Stimulated activated memory B cell treated with anti-CD40 and anti-IgM and Interleukin-4, amounts not matched to agents 10 μg/mL and 1 μg/mL and 100 μg/mL, for 72 hours (primary cell): ENCODE measurements around the gene KRAS.

Source experiments
- ATAC-seq: fragments of 150-1000 bp; cut with Tn5 transposase; 2 replicates; pipeline ENCODE4 v1.10.0; 2021
- H3K27ac Mint-ChIP-seq: one replicate; pipeline ENCODE4 v1.8.0; 2022; ENCODE audit warnings: mild to moderate bottlenecking, mixed read lengths
- H3K27me3 Mint-ChIP-seq: one replicate; pipeline ENCODE4 v1.8.0; 2022; ENCODE audit warnings: mixed read lengths
- H3K36me3 Mint-ChIP-seq: one replicate; pipeline ENCODE4 v1.8.0; 2022; ENCODE audit warnings: mixed read lengths
- H3K4me1 Mint-ChIP-seq: one replicate; pipeline ENCODE4 v1.8.0; 2022; ENCODE audit warnings: mixed read lengths
- H3K4me3 Mint-ChIP-seq: one replicate; pipeline ENCODE4 v1.8.0; 2022; ENCODE audit warnings: mild to moderate bottlenecking, moderate library complexity, mixed read lengths
- H3K9me3 Mint-ChIP-seq: one replicate; pipeline ENCODE4 v1.8.0; 2022; ENCODE audit warnings: mixed read lengths

Gene KRAS

DNA sequence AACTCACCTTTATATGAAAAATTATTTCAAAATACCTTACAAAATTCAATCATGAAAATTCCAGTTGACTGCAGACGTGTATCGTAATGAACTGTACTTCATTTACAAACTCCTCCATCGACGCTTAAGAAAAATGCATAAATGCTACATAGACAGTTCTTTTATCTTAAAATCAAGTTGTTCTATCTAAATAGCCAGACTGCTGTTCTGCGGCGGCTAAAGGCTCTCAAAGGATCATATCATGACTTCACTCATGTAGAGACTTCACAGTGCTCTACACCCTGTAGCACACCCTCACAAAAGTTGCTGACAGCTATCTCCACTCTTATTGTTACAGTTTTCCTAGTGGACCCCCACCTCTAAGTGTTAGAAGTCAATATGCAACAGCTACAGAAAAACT, 5.2 kb downstream of the KRAS start:
- no peak for ATAC-seq
- Mint-ChIP-seq H3K36me3 (peaks cover 31% of the 10 kb centered on the region), H3K4me3 (no peak overlapping the region), H3K4me1 (peaks cover 44% of the 10 kb centered on the region), H3K27me3 (no peaks in the 10 kb centered on the region), H3K27ac (no peak overlapping the region), H3K9me3 (no peaks in the 10 kb centered on the region)

- Mint-ChIP-seq H3K27me3 (no peaks in the 10 kb centered on the region), H3K27ac (no peak overlapping the region), H3K4me1 (peaks cover 34% of the 10 kb centered on the region), H3K4me3 (no peak overlapping the region), H3K36me3 (peaks cover 41% of the 10 kb centered on the region), H3K9me3 (no peaks in the 10 kb centered on the region)
- ATAC-seq: no peak
Measured at GRCh38 chr12:25243680-25243990, 7.1 kb downstream of the KRAS start.

GRCh38 chr12:25242981-25243679, 7.6 kb downstream of the KRAS start:
- Mint-ChIP-seq H3K4me3 (no peak overlapping the region), H3K9me3 (no peaks in the 10 kb centered on the region), H3K36me3 (peaks cover 39% of the 10 kb centered on the region), H3K27me3 (no peaks in the 10 kb centered on the region), H3K4me1 (peaks cover 29% of the 10 kb centered on the region), H3K27ac (no peak overlapping the region)
- ATAC-seq: no peak

DNA sequence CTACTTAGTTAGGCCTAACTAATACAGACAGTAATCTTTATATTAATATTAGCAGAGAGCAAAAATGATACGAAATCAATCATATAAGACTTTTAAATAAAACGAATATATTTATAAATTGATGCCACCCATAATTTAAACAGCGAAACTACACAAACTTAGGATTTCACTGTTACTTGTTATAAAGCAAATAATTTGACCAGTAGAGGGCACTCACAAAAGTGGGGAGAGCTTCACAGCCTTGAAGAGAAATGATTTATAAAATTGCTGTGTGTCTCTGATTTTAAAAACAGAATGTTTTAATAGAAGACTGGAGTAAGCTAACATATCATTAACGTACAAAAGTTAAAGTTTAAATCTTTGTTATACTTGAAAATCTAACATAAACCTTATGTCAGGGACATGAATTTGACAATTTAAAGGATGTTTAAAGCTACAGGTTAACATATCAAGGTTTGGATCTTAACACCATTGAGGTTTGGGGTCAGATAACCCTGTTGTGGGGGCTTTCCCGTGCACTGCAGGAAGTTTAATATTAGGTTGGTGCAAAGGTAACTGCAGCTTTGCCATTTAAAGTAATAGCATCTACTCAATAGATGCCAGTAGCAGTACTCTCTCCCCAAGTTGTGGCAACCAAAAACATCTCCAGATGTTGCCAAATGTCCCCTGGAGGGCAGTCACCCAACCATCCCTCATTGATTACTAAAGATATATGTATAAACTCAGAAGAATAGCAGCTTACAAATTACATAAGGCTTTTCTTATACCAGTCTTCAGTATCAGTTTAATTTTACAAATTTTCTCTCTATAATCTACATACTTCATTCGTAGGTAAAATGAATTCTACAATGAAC, 9.3 kb downstream of the KRAS start:
- Mint-ChIP-seq H3K4me3 (no peak overlapping the region), H3K27me3 (no peaks in the 10 kb centered on the region), H3K9me3 (no peaks in the 10 kb centered on the region), H3K4me1 (peaks cover 37% of the 10 kb centered on the region), H3K27ac (no peak overlapping the region), H3K36me3 (peaks cover 41% of the 10 kb centered on the region)
- ATAC-seq: no peak

DNA sequence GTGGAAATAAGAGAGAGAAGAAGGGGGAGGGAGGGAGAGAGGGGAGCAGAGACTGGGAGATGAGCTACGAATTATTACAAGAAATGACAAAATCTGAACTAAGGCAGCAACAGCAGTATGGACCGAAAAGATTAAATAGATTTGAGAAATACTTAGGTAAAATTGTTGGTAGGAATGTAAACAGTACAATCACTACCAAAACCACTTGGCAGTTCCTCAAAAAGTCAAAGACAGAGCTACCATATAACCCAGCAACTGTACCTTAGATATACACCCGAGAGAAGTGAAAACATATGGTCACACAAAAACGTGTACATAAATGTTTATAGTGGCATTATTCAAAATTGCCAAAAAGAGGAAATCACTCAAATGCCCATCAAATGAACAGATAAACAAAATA, 14.1 kb downstream of the KRAS start:
- H3K27ac Mint-ChIP-seq: no peak overlapping the region

GRCh38 chr12:25236190-25236589, 14.5 kb downstream of the KRAS start:
- H3K27me3 Mint-ChIP-seq: no peaks in the 10 kb centered on the region
- peaks cover 52% of the 10 kb centered on the region for H3K36me3 Mint-ChIP-seq
- no peaks in the 10 kb centered on the region for H3K9me3 Mint-ChIP-seq
- ATAC-seq: no peak
- no peak overlapping the region for H3K4me3 Mint-ChIP-seq
- H3K27ac Mint-ChIP-seq: no peak overlapping the region
- peaks cover 24% of the 10 kb centered on the region for H3K4me1 Mint-ChIP-seq

More for the DNA sequence above, 14.1 kb downstream of the KRAS start:
- H3K27me3 Mint-ChIP-seq: no peaks in the 10 kb centered on the region
- H3K9me3 Mint-ChIP-seq: no peaks in the 10 kb centered on the region
- peaks cover 28% of the 10 kb centered on the region for H3K4me1 Mint-ChIP-seq
- no peak overlapping the region for H3K4me3 Mint-ChIP-seq
- H3K36me3 Mint-ChIP-seq: peaks cover 52% of the 10 kb centered on the region
- no peak for ATAC-seq

GRCh38 chr12:25213338-25213737, 37.4 kb downstream of the KRAS start:
- Mint-ChIP-seq H3K36me3 (peaks cover 18% of the 10 kb centered on the region), H3K27me3 (no peaks in the 10 kb centered on the region), H3K9me3 (no peaks in the 10 kb centered on the region), H3K4me1 (peaks cover 5% of the 10 kb centered on the region), H3K27ac (peak overlapping the region; percentile 4), H3K4me3 (no peak overlapping the region)
- ATAC-seq: no peak

- Mint-ChIP-seq H3K27ac (no peak overlapping the region), H3K9me3 (no peaks in the 10 kb centered on the region), H3K4me1 (no peaks in the 10 kb centered on the region), H3K36me3 (peaks cover 11% of the 10 kb centered on the region), H3K27me3 (no peaks in the 10 kb centered on the region), H3K4me3 (no peak overlapping the region)
- ATAC-seq: no peak
Measured at GRCh38 chr12:25208554-25208953, 42.2 kb downstream of the KRAS start.

- Mint-ChIP-seq H3K4me1 (no peaks in the 10 kb centered on the region), H3K9me3 (no peaks in the 10 kb centered on the region), H3K27ac (no peak overlapping the region), H3K4me3 (no peak overlapping the region), H3K36me3 (peaks cover 11% of the 10 kb centered on the region), H3K27me3 (no peaks in the 10 kb centered on the region)
- no peak for ATAC-seq
Measured at GRCh38 chr12:25207846-25208245, 42.9 kb downstream of the KRAS start.

DNA sequence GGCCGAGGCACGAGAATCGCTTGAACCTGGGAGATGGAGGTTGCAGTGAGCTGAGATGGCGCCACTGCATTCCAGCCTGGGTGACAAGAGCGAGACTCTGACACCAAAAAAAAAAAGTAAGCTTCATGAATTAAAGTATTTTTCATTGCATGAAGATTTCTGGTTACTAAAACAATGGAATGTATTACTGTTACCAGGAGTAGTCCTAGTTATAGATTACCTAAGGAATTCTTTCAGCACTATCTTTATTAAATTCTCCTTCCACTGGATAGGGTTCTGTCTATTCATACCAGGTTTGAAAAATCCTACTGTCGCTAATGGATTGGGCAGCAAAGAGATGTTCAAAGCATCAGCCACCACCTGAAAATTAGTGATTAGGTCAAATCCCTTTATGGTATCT, 43.3 kb downstream of the KRAS start:
- no peak for ATAC-seq
- Mint-ChIP-seq H3K4me1 (peaks cover 2% of the 10 kb centered on the region), H3K27ac (no peak overlapping the region), H3K27me3 (no peaks in the 10 kb centered on the region), H3K36me3 (peaks cover 13% of the 10 kb centered on the region), H3K9me3 (no peaks in the 10 kb centered on the region), H3K4me3 (no peak overlapping the region)

GRCh38 chr12:25202137-25202536, 48.6 kb downstream of the KRAS start:
- ATAC-seq: no peak
- no peak overlapping the region for H3K4me3 Mint-ChIP-seq
- no peaks in the 10 kb centered on the region for H3K9me3 Mint-ChIP-seq
- peaks cover 25% of the 10 kb centered on the region for H3K4me1 Mint-ChIP-seq
- peaks cover 32% of the 10 kb centered on the region for H3K36me3 Mint-ChIP-seq
- no peak overlapping the region for H3K27ac Mint-ChIP-seq
- no peaks in the 10 kb centered on the region for H3K27me3 Mint-ChIP-seq

DNA sequence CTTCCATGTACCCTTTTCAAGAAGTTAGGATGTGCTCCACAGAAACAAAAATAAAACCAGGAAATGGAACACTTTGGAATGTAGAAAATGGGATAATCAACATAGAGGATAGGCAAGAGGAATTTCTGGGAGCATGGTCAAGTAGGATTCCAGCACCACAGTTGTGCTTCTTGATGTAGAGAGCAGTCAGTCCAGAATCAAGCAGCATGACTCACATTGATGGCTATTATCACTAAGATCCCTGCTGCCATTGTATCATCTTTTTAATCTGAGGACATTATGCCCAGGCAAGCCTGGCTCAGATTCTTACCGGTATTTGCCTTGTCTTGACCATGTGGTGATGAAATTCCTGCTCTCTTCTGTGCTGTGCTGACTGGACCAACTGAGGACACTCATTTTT, 50.0 kb downstream of the KRAS start:
- Mint-ChIP-seq H3K4me3 (no peak overlapping the region), H3K4me1 (peaks cover 30% of the 10 kb centered on the region), H3K27me3 (no peaks in the 10 kb centered on the region), H3K36me3 (peaks cover 26% of the 10 kb centered on the region), H3K27ac (peak overlapping the region; percentile 46), H3K9me3 (no peaks in the 10 kb centered on the region)
- no peak for ATAC-seq

GRCh38 chr12:25197608-25198007, 53.1 kb downstream of the KRAS start:
- H3K36me3 Mint-ChIP-seq: peaks cover 26% of the 10 kb centered on the region
- peaks cover 47% of the 10 kb centered on the region for H3K4me1 Mint-ChIP-seq
- no peaks in the 10 kb centered on the region for H3K27me3 Mint-ChIP-seq
- ATAC-seq: no peak
- no peaks in the 10 kb centered on the region for H3K9me3 Mint-ChIP-seq
- no peak overlapping the region for H3K27ac Mint-ChIP-seq
- no peak overlapping the region for H3K4me3 Mint-ChIP-seq

DNA sequence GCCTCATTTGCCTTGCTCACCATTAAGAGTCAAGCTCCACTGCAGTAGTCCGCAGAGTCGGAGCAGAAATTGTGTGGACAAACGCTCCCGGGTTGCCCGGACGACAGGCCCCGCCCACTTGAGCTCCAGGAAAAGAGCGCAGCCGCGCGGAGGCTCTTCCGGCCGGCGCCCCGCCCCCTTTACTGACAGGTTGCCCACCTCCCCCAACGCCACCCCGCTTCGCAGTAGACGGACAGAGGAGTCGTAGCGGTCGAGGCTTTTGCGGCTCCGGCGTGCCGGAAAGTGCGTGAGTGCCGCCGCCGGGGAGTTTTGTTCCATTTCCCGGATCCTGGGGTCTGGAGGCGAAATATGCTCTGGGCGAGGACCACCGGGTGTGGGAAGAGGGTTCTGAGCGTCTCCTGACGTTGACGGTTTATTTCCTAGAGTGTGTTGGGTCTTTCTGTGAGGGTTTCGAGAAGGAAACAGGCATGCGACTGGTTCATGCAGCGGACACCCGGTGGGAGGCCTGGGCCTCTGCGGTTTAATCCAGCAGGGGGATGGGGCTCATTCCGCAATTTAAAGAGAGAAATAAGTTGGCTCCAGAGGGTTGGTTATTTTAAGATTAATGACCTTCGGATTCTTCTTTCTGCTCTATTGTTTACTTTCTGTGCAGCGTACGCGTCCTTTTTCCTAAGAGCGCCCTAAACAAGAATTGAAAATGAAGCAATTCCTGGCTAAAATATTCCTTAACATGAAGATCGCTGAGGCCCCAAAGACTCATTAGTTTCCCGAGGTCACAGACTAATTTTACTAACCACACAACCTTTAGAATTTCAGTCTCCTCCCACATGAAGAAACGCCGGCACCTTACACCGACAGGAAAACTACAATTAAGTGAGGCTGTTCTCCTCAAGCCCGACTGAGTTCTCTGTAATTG, 55.4 kb downstream of the KRAS start, which contains the start of the genes DNAI7 and ETFRF1:
DNAI7 (minus strand) TSS at position 105 of the 916 bp plus-strand sequence; CDS start at position 23, 82 bp downstream.
ETFRF1 (plus strand) TSS at position 182 of the 916 bp plus-strand sequence. CDS start 8,720 bp downstream, outside the sequence.
- H3K4me3 Mint-ChIP-seq: peak within 1 kb of the TSS; percentile 96
- peak; percentile 99 for ATAC-seq
- peaks cover 9% of the 10 kb centered on the region for H3K36me3 Mint-ChIP-seq
- H3K4me1 Mint-ChIP-seq: peaks cover 30% of the 10 kb centered on the region
- H3K27ac Mint-ChIP-seq: peak within 1 kb of the TSS; percentile 94
- no peaks in the 10 kb centered on the region for H3K27me3 Mint-ChIP-seq
- no peaks in the 10 kb centered on the region for H3K9me3 Mint-ChIP-seq

DNA sequence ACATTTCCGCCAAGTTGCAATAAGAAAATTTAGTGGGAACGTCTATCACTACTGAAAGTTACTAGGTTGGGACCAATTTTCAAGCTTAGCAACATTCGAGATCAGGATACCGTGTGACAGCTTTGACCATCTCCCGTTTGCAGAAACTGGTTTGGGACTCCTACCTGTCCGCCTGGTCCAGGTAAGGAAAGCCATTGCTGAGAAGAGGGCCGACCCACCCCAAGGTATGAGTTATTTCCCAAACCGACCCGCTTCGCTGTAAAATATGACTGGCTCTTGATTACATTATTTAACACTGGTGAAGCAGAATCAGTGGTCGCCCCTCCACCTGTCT, 56.0 kb downstream of the KRAS start:
- Mint-ChIP-seq H3K4me3 (peak overlapping the region; percentile 96), H3K27me3 (no peaks in the 10 kb centered on the region), H3K9me3 (no peaks in the 10 kb centered on the region), H3K4me1 (peaks cover 24% of the 10 kb centered on the region), H3K27ac (peak overlapping the region; percentile 94), H3K36me3 (peaks cover 3% of the 10 kb centered on the region)
- no peak for ATAC-seq
